HepG2 (cell line): ENCODE measurements around the gene APOM. TPM values are rescaled to one million over a fixed set of nuclear protein-coding genes. Genes with fewer than 3 reads are reported as not detected.

Experiments used
- ADNP ChIP-seq: sonication (generic); formaldehyde crosslinking; IDR thresholded peaks from 2 replicates; pipeline ENCODE4 v1.4.0; 2020; ENCODE audit warnings: missing genetic modification reagents
- CC2D1A ChIP-seq: sonication (generic); formaldehyde crosslinking; IDR thresholded peaks from 2 replicates; pipeline ENCODE4 v1.8.1; 2023; ENCODE audit warnings: mild to moderate bottlenecking, missing genetic modification reagents
- DMTF1 ChIP-seq: sonication (generic); formaldehyde crosslinking; IDR thresholded peaks from 2 replicates; pipeline ENCODE4 v1.4.0; 2020; ENCODE audit warnings: mild to moderate bottlenecking, missing genetic modification reagents
- GLI4 ChIP-seq: sonication (generic); formaldehyde crosslinking; IDR thresholded peaks from 2 replicates; pipeline ENCODE4 v1.5.1; 2020; ENCODE audit warnings: missing genetic modification reagents, mild to moderate bottlenecking, moderate library complexity, borderline replicate concordance
- HNF1A ChIP-seq, 2 experiments: sonication (generic) in 1 of 2; formaldehyde crosslinking in 1 of 2; IDR thresholded peaks; 2 replicates each; pipeline versions ENCODE4 v1.4.0 to v1.6.1; 2016 to 2020; ENCODE audit warnings: borderline replicate concordance in 1 of 2, low read depth in 1 of 2, mild to moderate bottlenecking in 1 of 2, missing genetic modification reagents in 1 of 2
- IRF2 ChIP-seq: IDR thresholded peaks from 2 replicates; pipeline ENCODE4 v1.6.1; 2018; ENCODE audit warnings: missing genetic modification reagents, missing compliant biosample characterization
- MLX ChIP-seq: IDR thresholded peaks from 2 replicates; pipeline ENCODE4 v1.6.1; 2016
- NPAS2 ChIP-seq: sonication (generic); formaldehyde crosslinking; IDR thresholded peaks from 2 replicates; pipeline ENCODE4 v1.8.0; 2022; ENCODE audit warnings: mild to moderate bottlenecking, missing genetic modification reagents, borderline replicate concordance
- NR1H2 ChIP-seq: sonication (generic); formaldehyde crosslinking; IDR thresholded peaks from 2 replicates; pipeline ENCODE4 v1.8.1; 2022; ENCODE audit warnings: low read depth, missing genetic modification reagents, borderline replicate concordance
- SMARCE1 ChIP-seq: fragments of 450-650 bp; IDR thresholded peaks from 2 replicates; pipeline ENCODE4 v1.6.1; 2017; ENCODE audit warnings: borderline replicate concordance
- SP140L ChIP-seq: sonication (generic); formaldehyde crosslinking; IDR thresholded peaks from 2 replicates; pipeline ENCODE4 v1.4.0; 2020; ENCODE audit warnings: missing genetic modification reagents, borderline replicate concordance
- TARDBP ChIP-seq: sonication (generic); formaldehyde crosslinking; IDR thresholded peaks from 2 replicates; pipeline ENCODE4 v1.8.0; 2022; ENCODE audit warnings: mild to moderate bottlenecking, missing genetic modification reagents
- THAP8 ChIP-seq: sonication (generic); formaldehyde crosslinking; IDR thresholded peaks from 2 replicates; pipeline ENCODE4 v1.5.1; 2020; ENCODE audit warnings: missing genetic modification reagents, mild to moderate bottlenecking, borderline replicate concordance
- ZFP36 ChIP-seq: fragments of 150-350 bp; IDR thresholded peaks from 2 replicates; pipeline ENCODE4 v1.6.1; 2018; ENCODE audit warnings: borderline replicate concordance, low read length, low read depth; ENCODE audit not compliant: partially characterized antibody
- ZFP36L2 ChIP-seq: sonication (generic); formaldehyde crosslinking; IDR thresholded peaks from 2 replicates; pipeline ENCODE4 v1.4.0; 2020; ENCODE audit warnings: missing genetic modification reagents
- ZFP37 ChIP-seq: sonication (generic); formaldehyde crosslinking; IDR thresholded peaks from 2 replicates; pipeline ENCODE4 v1.4.0; 2020; ENCODE audit warnings: missing genetic modification reagents, borderline replicate concordance
- ZNF282 ChIP-seq: fragments of 450-650 bp; IDR thresholded peaks from 2 replicates; pipeline ENCODE4 v1.6.1; 2018; ENCODE audit not compliant: partially characterized antibody
- ZNF678 ChIP-seq: sonication (generic); formaldehyde crosslinking; IDR thresholded peaks from 2 replicates; pipeline ENCODE4 v1.4.0; 2020; ENCODE audit warnings: mild to moderate bottlenecking, missing genetic modification reagents
- ZNF709 ChIP-seq: sonication (generic); formaldehyde crosslinking; IDR thresholded peaks from 2 replicates; pipeline ENCODE4 v1.5.0; 2020; ENCODE audit warnings: mild to moderate bottlenecking, missing genetic modification reagents
- polyA plus RNA-seq, 8 experiments: library from polyadenylated mRNA; depleted of rRNA in 3 of 8; stranded (reverse) in 7 of 8; unstranded in 1 of 8; fragments of >200 nt; fragmentation: Illumina TruSeq in 4 of 8; extraction: Trizol in 4 of 8; gene quantifications; 2 replicates each; pipeline versions ENCODE4 v1.2.1 to v1.2.3, GENCODE V29; 2011 to 2016; ENCODE audit warnings: low read depth in 4 of 8, missing spikeins in 1 of 8, mixed read lengths in 1 of 8; ENCODE audit not compliant: insufficient read depth in 1 of 8
- total RNA-seq, 5 experiments: library from RNA; depleted of rRNA; stranded (reverse); fragments of >200 nt; fragmentation: Illumina TruSeq; extraction: Trizol; gene quantifications; 2 replicates each; pipeline ENCODE4 v1.2.3, GENCODE V29; 2016; ENCODE audit warnings: low read depth in 1 of 5
- TF ChIP-seq, protein P1 (sequence below): sonication (generic); formaldehyde crosslinking; IDR thresholded peaks from 2 replicates; pipeline ENCODE4 v1.8.0; 2022; ENCODE audit warnings: mild to moderate bottlenecking, missing genetic modification reagents, moderate library complexity

Gene APOM
- total and polyA plus RNA-seq, 2 of the 13 experiments (the other 11 are each of a cell fraction or from before 2014, with no cell fraction given): 98.2 to 1,140 TPM

GRCh38 chr6:31660381-31661261 lies 4.9 kb downstream of the APOM start, which contains the start of gene C6orf47 (continued):
- TF ChIP-seq HNF1A (IDR thresholded peaks at IDR 0.05; ENCODE audit: low read depth) (no peak), HNF1A (CRISPR knock-in tag; IDR thresholded peaks at IDR 0.05; ENCODE audit: borderline replicate concordance) (peak; percentile 67; the same call in 1 of the 2 replicates), SP140L (no peak), ZFP36 (no peak), DMTF1 (CRISPR knock-in tag) (no peak), CC2D1A (CRISPR knock-in tag) (no peak), ADNP (CRISPR knock-in tag) (no peak; the same call in 1 of the 2 replicates), ZNF709 (CRISPR knock-in tag) (no peak), TARDBP (CRISPR knock-in tag) (peak; percentile 70), THAP8 (CRISPR knock-in tag) (no peak; the same call in 1 of the 2 replicates), SMARCE1 (no peak), IRF2 (CRISPR knock-in tag) (no peak; the same call in 1 of the 2 replicates), NR1H2 (CRISPR knock-in tag) (peak; percentile 47; the same call in 1 of the 2 replicates), ZNF282 (no peak), MLX (no peak), GLI4 (CRISPR knock-in tag) (no peak), ZNF678 (no peak), NPAS2 (CRISPR knock-in tag) (no peak), ZFP36L2 (no peak), ZFP37 (no peak)
- TF ChIP-seq, protein P1, sequence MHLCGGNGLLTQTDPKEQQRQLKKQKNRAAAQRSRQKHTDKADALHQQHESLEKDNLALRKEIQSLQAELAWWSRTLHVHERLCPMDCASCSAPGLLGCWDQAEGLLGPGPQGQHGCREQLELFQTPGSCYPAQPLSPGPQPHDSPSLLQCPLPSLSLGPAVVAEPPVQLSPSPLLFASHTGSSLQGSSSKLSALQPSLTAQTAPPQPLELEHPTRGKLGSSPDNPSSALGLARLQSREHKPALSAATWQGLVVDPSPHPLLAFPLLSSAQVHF (CRISPR knock-in tag): no peak
